NCI-H2196 (cell line): ENCODE data around the gene GANAB.
"Not testable (repeated sequence)": the region's sequence is repeated elsewhere in the genome, so short reads cannot be mapped to it uniquely, and the experiment has no call there.

Experiments
- DNase-seq: peaks from one replicate; lab custom pipeline; 2025; ENCODE audit not compliant: unreplicated experiment; lab: John Stamatoyannopoulos, UW

GANAB gene

GRCh38 chr11:62601372-62602140, 44.9 kb downstream of the GANAB start, which contains the start of gene MTA2:
Gene MTA2, minus strand, starts transcription at chr11:62601865. Its CDS starts 415 bp downstream, at chr11:62601450.
- peak; percentile 99 for DNase-seq

- DNase-seq = peak; percentile 9
These were observed 45.4 kb downstream of the GANAB start for GRCh38 chr11:62601122-62601371.

- DNase-seq = no peak
These were observed 45.9 kb downstream of the GANAB start for GRCh38 chr11:62600367-62601121.

- no peak for DNase-seq
These were observed 46.5 kb downstream of the GANAB start for GRCh38 chr11:62599901-62600300.

GRCh38 chr11:62599069-62599696, 47.2 kb downstream of the GANAB start:
- peak; percentile 98 for DNase-seq

- DNase-seq = no peak
These were observed 51.3 kb downstream of the GANAB start for GRCh38 chr11:62595124-62595523.

GRCh38 chr11:62593434-62594044, 52.9 kb downstream of the GANAB start:
- peak; percentile 70 for DNase-seq

GRCh38 chr11:62592989-62593421, 53.4 kb downstream of the GANAB start:
- DNase-seq = no peak

GRCh38 chr11:62592146-62592815, 54.1 kb downstream of the GANAB start:
- no peak for DNase-seq

- peak; percentile 99 for DNase-seq
These were observed 54.8 kb downstream of the GANAB start, which contains the start of gene TUT1 for GRCh38 chr11:62591448-62592145. Gene TUT1, minus strand, starts transcription at chr11:62591523. Its CDS starts 38 bp downstream, at chr11:62591485.

GRCh38 chr11:62588966-62589637, 57.3 kb downstream of the GANAB start:
- no peak for DNase-seq

GRCh38 chr11:62585356-62585755, 61.1 kb downstream of the GANAB start:
- not testable (repeated sequence) for DNase-seq

GRCh38 chr11:62581735-62582134, 64.7 kb downstream of the GANAB start:
- not testable (repeated sequence) for DNase-seq

GRCh38 chr11:62580959-62581715, 65.3 kb downstream of the GANAB start:
- DNase-seq = no peak

- no peak for DNase-seq
These were observed 67.2 kb downstream of the GANAB start for GRCh38 chr11:62579252-62579651.

- DNase-seq = no peak
These were observed 67.9 kb downstream of the GANAB start for GRCh38 chr11:62578541-62578940.

GRCh38 chr11:62577046-62577714, 69.2 kb downstream of the GANAB start:
- DNase-seq = no peak

- no peak for DNase-seq
These were observed 70.6 kb downstream of the GANAB start for GRCh38 chr11:62575837-62576236.
